Panc1 (cell line): ENCODE data around the gene TOE1.

Experiments used
- CTCF ChIP-seq: fragments of 450-650 bp; IDR thresholded peaks from 2 replicates; pipeline ENCODE4 v1.5.1; 2017; ENCODE audit warnings: mild to moderate bottlenecking
- POLR2AphosphoS5 ChIP-seq: IDR thresholded peaks from 2 replicates; pipeline ENCODE4 v1.6.1; 2012; ENCODE audit warnings: mild to moderate bottlenecking, low read depth, low read length, moderate library complexity
- REST ChIP-seq, 2 experiments: IDR thresholded peaks; 2 replicates each; pipeline ENCODE4 v1.6.1; 2011 to 2012; ENCODE audit warnings: low read depth in 2 of 2, control low read depth in 1 of 2, low read length in 1 of 2, mild to moderate bottlenecking in 1 of 2, moderate library complexity in 1 of 2; ENCODE audit not compliant: insufficient read depth in 1 of 2

- TF ChIP-seq CTCF (no peak), POLR2AphosphoS5 (no peak), REST (IDR thresholded peaks at IDR 0.05; ENCODE audit: insufficient read depth in 1 of 2, low read depth in 2 of 2, low read length in 1 of 2) (no peak)
Measured at GRCh38 chr1:45321444-45321843, 18.5 kb upstream of the TOE1 start.
